Epithelial cell of esophagus (primary cell): ENCODE data around the gene DIABLO.

Experiments used
- DNase-seq: peaks from one replicate; pipeline ENCODE4 v3.0.0; 2010; ENCODE audit warnings: low read depth
- H3K4me3 ChIP-seq: 2 replicates; pipeline ENCODE4 v1.5.1; 2011; ENCODE audit warnings: mild to moderate bottlenecking, low read length, control low read depth
- TF ChIP-seq, protein P1 (sequence below): IDR thresholded peaks from 2 replicates; pipeline ENCODE4 v1.5.1; 2011; ENCODE audit warnings: low read depth, mild to moderate bottlenecking, low read length, control low read depth, inconsistent platforms; ENCODE audit not compliant: insufficient read depth; ENCODE audit errors: missing control alignments

DIABLO gene

GRCh38 chr12:122195405-122195804 is 30.4 kb downstream of the DIABLO start:
- no peak for DNase-seq
- TF ChIP-seq, protein P1, sequence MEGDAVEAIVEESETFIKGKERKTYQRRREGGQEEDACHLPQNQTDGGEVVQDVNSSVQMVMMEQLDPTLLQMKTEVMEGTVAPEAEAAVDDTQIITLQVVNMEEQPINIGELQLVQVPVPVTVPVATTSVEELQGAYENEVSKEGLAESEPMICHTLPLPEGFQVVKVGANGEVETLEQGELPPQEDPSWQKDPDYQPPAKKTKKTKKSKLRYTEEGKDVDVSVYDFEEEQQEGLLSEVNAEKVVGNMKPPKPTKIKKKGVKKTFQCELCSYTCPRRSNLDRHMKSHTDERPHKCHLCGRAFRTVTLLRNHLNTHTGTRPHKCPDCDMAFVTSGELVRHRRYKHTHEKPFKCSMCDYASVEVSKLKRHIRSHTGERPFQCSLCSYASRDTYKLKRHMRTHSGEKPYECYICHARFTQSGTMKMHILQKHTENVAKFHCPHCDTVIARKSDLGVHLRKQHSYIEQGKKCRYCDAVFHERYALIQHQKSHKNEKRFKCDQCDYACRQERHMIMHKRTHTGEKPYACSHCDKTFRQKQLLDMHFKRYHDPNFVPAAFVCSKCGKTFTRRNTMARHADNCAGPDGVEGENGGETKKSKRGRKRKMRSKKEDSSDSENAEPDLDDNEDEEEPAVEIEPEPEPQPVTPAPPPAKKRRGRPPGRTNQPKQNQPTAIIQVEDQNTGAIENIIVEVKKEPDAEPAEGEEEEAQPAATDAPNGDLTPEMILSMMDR, result no peak
- no peak overlapping the region for H3K4me3 ChIP-seq

- no peak for DNase-seq
- TF ChIP-seq, protein P1, result no peak
- H3K4me3 ChIP-seq, result no peak overlapping the region
Measured at GRCh38 chr12:122194804-122195203, 31.0 kb downstream of the DIABLO start.

DNA sequence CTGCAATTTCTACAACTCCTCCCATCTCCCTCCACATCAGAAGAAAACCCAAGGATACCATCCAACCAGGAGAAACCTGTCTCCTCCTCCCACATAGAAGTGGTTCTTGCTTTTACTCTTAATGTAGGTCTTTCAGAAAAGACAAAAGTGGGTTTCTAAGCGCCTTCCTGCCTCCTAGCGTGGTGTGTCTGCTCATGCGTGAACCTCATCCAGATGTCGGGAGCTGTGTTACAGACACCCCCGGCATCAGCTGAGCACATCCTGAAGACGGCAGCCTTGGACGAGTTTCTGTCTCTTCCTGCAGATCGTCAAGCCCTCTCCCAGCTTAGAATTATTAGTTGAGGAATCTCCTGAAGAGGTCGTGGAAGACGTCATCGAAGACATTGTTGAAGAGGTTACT is 33.4 kb downstream of the DIABLO start:
- H3K4me3 ChIP-seq, result no peak overlapping the region
- TF ChIP-seq, protein P1, result no peak
- no peak for DNase-seq

DNA sequence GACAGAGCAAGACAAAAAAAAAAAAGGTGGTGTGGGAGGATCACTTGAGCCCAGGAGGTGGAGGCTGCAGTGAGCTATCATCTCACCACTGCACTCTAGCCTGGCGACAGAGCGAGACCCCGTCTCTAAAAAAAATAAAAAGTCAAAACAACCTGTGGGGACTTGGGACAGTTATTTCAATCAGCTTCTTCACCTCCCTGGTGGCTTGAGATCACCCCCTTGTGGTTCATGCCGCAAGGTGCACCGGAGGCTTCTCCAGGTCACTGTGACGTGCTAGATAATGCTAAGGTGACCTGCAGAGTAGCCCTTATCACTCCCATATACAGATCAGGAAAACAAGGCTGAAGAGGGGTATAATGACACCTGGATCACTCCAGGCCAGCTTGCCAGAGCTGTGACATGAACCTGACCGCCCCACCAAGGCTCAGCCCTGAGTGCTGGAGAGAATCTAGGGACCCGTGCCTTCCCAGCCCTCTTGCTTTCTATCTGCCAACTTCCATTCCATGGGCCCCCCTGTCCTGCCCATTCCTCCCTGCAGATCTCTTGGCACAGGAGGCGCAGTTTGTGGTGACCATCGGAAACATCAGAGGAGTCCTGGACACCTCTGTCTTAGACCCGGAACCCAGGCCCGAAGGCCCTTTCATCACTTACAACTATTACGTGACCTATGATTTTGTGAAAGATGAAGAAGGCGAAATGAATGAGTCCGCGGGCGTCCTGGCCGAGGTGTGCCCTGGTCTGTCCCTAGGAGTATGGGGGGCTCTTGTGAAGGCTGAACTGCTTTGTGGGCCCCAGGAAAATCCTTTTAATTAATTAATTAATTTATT is 34.8 kb downstream of the DIABLO start:
- no peak overlapping the region for H3K4me3 ChIP-seq
- DNase-seq, result peak; percentile 75
- TF ChIP-seq, protein P1, result peak; percentile 93

DNA sequence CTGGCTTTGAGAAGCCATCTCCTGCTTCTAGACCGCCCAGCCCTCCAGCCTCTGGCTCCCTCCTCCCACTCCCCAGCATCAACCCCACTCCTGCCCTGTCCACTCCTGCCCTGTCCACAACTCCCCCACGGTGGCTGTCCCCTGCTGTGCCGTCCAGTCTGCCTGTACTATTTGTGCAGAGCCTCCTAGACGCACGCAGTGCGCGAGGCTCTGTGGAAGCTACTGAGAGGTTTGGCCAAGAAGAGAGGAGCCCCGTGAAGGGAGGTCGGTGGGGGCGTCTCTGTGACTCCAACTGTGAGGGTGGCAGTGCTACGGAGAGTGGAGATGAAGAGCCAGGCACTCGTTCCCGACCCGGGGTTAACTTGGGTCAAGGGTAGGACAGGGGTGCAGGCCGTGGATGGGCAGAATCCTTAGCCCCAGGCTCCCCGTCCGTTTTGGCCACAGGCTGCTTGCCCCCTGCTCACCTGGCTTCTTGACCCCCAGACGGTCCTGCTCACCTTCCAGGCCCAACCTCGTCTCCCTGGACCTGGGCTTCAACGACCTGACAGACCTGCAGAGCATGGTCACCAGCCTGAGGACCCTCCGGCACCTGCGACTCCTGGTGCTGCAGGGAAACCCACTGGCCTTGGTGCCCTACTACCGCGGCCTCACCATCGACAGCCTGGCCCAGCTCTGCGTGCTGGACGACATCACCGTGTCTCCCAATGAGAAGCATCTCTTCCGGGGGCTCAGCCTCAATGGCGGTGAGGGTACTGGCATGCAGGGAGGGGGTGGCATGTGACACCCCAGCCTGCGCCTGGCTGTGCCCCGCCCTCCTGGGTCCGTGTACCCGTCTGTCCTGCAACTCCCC is 36.0 kb downstream of the DIABLO start:
- H3K4me3 ChIP-seq, result no peak overlapping the region
- no peak for DNase-seq
- TF ChIP-seq, protein P1, result no peak

- no peak for DNase-seq
- no peak overlapping the region for H3K4me3 ChIP-seq
- TF ChIP-seq, protein P1, result no peak
Measured at GRCh38 chr12:122187466-122187865, 38.4 kb downstream of the DIABLO start.
